Measurements from ENCODE around the gene ALDH3B1.

The ALDH3B1 gene

DNA sequence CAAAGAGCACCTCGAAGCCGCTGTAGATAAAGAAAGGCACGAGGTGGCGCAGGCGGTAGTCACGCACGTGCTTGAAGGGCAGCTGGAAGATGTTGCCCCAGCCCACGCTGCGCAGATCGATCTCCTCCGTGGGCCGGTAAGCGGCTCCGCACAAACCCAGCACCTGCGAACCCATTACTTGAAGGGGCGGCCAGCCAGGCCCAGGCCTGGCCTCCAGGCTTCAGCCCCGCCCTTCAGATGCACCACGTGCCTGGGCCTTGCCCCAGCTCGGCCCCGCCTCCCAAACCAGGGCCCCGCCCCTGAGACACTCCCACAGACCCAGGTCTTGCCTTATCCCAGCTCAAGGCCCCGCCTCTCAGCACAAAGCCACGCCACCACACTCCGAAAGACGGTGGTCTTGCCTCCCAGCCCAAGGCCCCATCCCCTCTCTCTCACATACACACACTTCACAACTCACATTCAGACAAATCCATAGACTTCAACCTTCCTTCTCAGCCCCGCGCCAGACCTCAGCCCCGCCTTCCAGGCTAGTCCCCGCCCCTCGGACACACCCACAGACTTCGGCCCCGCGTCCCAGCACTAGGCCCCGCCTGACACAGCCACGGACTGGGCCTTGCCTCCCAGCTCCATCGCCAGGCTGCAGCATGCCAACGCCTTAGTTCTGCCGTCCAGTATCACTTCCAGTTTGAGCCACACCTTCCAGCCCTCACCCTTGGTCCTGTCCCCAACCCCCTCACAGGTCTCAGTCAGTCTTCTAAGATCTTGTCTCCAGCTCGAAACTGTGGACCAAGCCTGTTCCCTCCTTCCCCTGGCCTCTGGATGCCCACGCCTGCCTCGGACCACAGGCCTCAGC lies 13.3 kb upstream of the ALDH3B1 start:
- no peak overlapping the region for H3K4me2 ChIP-seq (ENCODE audit: low read depth, low read length, poor library complexity, severe bottlenecking)
- H3K27ac ChIP-seq (ENCODE audit: low read depth, low read length): no peak overlapping the region
- H3K36me3 ChIP-seq (ENCODE audit: low read length): no peaks in the 10 kb centered on the region

DNA sequence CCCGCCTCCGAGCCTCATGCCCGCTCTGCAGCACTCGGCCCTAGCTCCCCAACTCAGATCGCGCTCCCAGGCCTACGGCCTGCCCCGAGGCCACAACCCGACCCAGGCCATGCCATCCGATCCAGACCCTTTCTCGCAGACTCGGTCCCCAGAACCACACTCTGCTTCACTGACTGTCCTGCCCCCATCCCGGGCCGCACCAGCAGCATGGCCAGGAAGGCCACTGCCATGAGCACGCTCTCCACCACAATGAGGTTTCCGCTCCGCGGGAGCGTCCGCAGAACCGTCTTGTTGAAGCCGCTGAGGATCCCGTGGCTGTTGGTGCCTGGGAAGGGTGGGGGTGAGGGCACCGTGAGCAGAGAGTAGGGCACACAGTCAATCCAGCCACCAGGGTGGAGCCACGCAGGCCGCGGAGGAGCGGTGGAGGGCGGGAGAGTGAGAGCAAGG lies 12.6 kb upstream of the ALDH3B1 start:
- TF ChIP-seq EZH2phosphoT487 (conservative IDR thresholded peaks at IDR 0.05; ENCODE audit: low read length): no peak
- TF ChIP-seq, protein P1, sequence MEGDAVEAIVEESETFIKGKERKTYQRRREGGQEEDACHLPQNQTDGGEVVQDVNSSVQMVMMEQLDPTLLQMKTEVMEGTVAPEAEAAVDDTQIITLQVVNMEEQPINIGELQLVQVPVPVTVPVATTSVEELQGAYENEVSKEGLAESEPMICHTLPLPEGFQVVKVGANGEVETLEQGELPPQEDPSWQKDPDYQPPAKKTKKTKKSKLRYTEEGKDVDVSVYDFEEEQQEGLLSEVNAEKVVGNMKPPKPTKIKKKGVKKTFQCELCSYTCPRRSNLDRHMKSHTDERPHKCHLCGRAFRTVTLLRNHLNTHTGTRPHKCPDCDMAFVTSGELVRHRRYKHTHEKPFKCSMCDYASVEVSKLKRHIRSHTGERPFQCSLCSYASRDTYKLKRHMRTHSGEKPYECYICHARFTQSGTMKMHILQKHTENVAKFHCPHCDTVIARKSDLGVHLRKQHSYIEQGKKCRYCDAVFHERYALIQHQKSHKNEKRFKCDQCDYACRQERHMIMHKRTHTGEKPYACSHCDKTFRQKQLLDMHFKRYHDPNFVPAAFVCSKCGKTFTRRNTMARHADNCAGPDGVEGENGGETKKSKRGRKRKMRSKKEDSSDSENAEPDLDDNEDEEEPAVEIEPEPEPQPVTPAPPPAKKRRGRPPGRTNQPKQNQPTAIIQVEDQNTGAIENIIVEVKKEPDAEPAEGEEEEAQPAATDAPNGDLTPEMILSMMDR (IDR thresholded peaks at IDR 0.05; ENCODE audit: insufficient read depth, low read length, poor library complexity, severe bottlenecking): no peak

More for the DNA sequence above, 13.3 kb upstream of the ALDH3B1 start:
- Histone ChIP-seq H3K27me3 (ENCODE audit: low read length) (no peaks in the 10 kb centered on the region), H3F3A (ENCODE audit: insufficient read depth) (peaks cover 4% of the 10 kb centered on the region), H3K9ac (ENCODE audit: low read length) (no peak overlapping the region), H3K79me2 (ENCODE audit: insufficient read depth, low read length) (no peaks in the 10 kb centered on the region), H4K20me1 (ENCODE audit: low read depth, low read length) (no peaks in the 10 kb centered on the region), H3K9me2 (replicated peaks; ENCODE audit: insufficient read depth, low read length) (no peaks in the 10 kb centered on the region), H3K4me3 (ENCODE audit: insufficient read depth, low read length, poor library complexity, severe bottlenecking) (no peak overlapping the region), H3K9me3 (ENCODE audit: insufficient read depth, low read length) (no peaks in the 10 kb centered on the region), H2AFZ (ENCODE audit: low read depth, low read length, severe bottlenecking) (no peak overlapping the region)
- TF ChIP-seq, protein P1 (IDR thresholded peaks at IDR 0.05; ENCODE audit: insufficient read depth, low read length, poor library complexity, severe bottlenecking): no peak
- no peak for TF ChIP-seq EZH2phosphoT487 (conservative IDR thresholded peaks at IDR 0.05; ENCODE audit: low read length)

DNA sequence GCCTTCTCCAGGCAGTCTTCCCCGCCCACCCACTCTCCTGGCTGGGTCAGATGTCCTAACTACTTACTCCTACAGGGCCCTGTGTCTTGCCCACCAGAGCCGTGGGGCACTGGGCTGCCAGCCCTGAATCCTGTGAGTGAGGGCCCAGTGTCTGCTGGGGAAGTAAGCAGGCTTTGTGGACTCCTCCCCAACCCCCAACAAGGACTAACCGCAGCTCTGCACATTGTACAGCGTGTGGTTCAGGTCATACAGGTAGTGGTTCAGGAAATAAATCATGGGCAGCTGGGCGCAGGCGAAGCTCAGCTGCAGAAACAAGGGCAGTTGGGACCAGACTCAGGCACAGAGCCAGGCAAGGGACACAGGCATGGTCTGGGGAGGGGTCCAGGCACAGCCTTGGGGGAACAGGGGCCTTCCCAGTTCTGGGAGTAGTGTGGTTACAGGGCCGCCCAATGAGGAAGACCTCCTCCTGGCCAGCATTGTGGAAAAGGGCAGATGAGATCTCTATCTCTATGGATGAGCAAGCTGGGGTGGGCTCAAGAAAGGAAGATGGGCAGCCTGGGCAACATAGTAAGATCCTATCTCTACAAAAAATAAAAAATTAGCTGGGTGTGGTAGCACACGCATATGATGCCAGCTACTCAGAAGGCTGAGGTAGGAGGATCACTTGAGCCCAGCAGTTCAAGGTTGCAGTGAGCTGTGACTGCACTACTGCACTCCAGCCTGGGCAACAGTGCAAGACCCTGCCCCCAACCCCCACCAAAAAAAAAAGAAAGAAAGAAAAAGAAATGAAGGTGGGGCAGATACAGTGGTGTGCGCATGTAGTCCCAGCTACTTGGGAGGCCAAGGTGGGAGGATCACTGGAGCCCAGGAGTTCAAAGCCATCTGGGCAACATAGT lies 11.7 kb upstream of the ALDH3B1 start:
- H3K27ac ChIP-seq (ENCODE audit: low read depth, low read length): peak overlapping the region; percentile 22; the same call in 1 of the 2 replicates

More for the DNA sequence above, 12.6 kb upstream of the ALDH3B1 start:
- no peak overlapping the region for H3K9ac ChIP-seq (ENCODE audit: low read length)
- no peaks in the 10 kb centered on the region for H3K9me2 ChIP-seq (replicated peaks; ENCODE audit: insufficient read depth, low read length)
- no peaks in the 10 kb centered on the region for H3K9me3 ChIP-seq (ENCODE audit: insufficient read depth, low read length)
- H3K79me2 ChIP-seq (ENCODE audit: insufficient read depth, low read length): no peaks in the 10 kb centered on the region
- no peak overlapping the region for H3K27ac ChIP-seq (ENCODE audit: low read depth, low read length)
- H3K27me3 ChIP-seq (ENCODE audit: low read length): no peaks in the 10 kb centered on the region
- peaks cover 10% of the 10 kb centered on the region for H3F3A ChIP-seq (ENCODE audit: insufficient read depth)
- no peak overlapping the region for H2AFZ ChIP-seq (ENCODE audit: low read depth, low read length, severe bottlenecking)
- no peak overlapping the region for H3K4me3 ChIP-seq (ENCODE audit: insufficient read depth, low read length, poor library complexity, severe bottlenecking)
- H3K4me2 ChIP-seq (ENCODE audit: low read depth, low read length, poor library complexity, severe bottlenecking): no peak overlapping the region
- no peaks in the 10 kb centered on the region for H4K20me1 ChIP-seq (ENCODE audit: low read depth, low read length)
- no peaks in the 10 kb centered on the region for H3K36me3 ChIP-seq (ENCODE audit: low read length)

More for the DNA sequence above, 11.7 kb upstream of the ALDH3B1 start:
- no peaks in the 10 kb centered on the region for H3K9me3 ChIP-seq (ENCODE audit: insufficient read depth, low read length)
- H3K4me3 ChIP-seq (ENCODE audit: insufficient read depth, low read length, poor library complexity, severe bottlenecking): no peak overlapping the region
- no peaks in the 10 kb centered on the region for H3K79me2 ChIP-seq (ENCODE audit: insufficient read depth, low read length)
- no peak overlapping the region for H2AFZ ChIP-seq (ENCODE audit: low read depth, low read length, severe bottlenecking)
- no peaks in the 10 kb centered on the region for H4K20me1 ChIP-seq (ENCODE audit: low read depth, low read length)
- H3K4me2 ChIP-seq (ENCODE audit: low read depth, low read length, poor library complexity, severe bottlenecking): no peak overlapping the region
- H3K27me3 ChIP-seq (ENCODE audit: low read length): no peaks in the 10 kb centered on the region
- TF ChIP-seq, protein P1 (IDR thresholded peaks at IDR 0.05; ENCODE audit: insufficient read depth, low read length, poor library complexity, severe bottlenecking): no peak
- no peak for TF ChIP-seq EZH2phosphoT487 (conservative IDR thresholded peaks at IDR 0.05; ENCODE audit: low read length)
- peaks cover 15% of the 10 kb centered on the region for H3F3A ChIP-seq (ENCODE audit: insufficient read depth)
- no peaks in the 10 kb centered on the region for H3K9me2 ChIP-seq (replicated peaks; ENCODE audit: insufficient read depth, low read length)
- no peak overlapping the region for H3K9ac ChIP-seq (ENCODE audit: low read length)
- H3K36me3 ChIP-seq (ENCODE audit: low read length): no peaks in the 10 kb centered on the region

Data from SU-DHL-6 (cell line).